Fibroblast of mammary gland (primary cell): ENCODE results near the gene UTP11.

Experiments
- DNase-seq: peaks from one replicate; pipeline ENCODE4 v3.0.0-alpha.2; 2010; ENCODE audit warnings: low read depth
- H3K4me3 ChIP-seq: 2 replicates; pipeline ENCODE4 v1.5.1; 2011; ENCODE audit warnings: low read depth, mild to moderate bottlenecking, low read length, moderate library complexity; ENCODE audit not compliant: control insufficient read depth
- TF ChIP-seq, protein P1 (sequence below): conservative IDR thresholded peaks from 2 replicates; pipeline ENCODE4 v1.5.1; 2011; ENCODE audit warnings: low read depth, low read length, inconsistent platforms; ENCODE audit not compliant: control insufficient read depth, insufficient read depth

The UTP11 gene

DNA sequence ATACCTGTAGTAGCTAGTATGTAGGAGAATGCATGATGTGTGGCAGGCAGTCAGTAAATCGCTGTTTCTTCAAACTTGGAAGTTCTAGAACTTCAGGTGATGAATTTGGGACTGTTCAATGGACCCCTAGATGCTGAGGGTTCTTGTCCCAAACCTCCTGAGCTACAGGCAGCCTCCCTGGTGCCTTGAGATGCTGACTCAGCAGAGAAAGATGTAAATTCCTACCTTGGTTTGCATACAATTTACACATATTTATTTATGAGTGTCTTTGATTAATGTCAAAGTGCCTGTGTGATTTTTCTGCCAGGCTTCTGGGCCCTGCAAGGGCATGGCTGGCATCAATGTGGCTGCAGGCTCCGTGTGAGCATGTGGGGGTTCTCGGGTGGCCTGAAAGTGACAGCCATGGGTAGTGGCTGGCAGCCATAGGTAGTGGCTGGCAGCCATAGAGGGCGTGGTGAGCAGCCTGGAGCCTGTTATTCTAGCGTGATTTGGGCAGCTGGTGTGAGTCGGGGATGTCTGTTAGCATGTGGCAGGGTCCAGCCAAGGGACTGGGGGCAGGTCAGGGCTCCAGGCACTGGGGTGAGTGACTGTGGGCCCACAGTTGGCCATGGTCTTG lies 47.2 kb downstream of the UTP11 start:
- no peak for DNase-seq
- H3K4me3 ChIP-seq: no peak overlapping the region
- TF ChIP-seq, protein P1, sequence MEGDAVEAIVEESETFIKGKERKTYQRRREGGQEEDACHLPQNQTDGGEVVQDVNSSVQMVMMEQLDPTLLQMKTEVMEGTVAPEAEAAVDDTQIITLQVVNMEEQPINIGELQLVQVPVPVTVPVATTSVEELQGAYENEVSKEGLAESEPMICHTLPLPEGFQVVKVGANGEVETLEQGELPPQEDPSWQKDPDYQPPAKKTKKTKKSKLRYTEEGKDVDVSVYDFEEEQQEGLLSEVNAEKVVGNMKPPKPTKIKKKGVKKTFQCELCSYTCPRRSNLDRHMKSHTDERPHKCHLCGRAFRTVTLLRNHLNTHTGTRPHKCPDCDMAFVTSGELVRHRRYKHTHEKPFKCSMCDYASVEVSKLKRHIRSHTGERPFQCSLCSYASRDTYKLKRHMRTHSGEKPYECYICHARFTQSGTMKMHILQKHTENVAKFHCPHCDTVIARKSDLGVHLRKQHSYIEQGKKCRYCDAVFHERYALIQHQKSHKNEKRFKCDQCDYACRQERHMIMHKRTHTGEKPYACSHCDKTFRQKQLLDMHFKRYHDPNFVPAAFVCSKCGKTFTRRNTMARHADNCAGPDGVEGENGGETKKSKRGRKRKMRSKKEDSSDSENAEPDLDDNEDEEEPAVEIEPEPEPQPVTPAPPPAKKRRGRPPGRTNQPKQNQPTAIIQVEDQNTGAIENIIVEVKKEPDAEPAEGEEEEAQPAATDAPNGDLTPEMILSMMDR: no peak

DNA sequence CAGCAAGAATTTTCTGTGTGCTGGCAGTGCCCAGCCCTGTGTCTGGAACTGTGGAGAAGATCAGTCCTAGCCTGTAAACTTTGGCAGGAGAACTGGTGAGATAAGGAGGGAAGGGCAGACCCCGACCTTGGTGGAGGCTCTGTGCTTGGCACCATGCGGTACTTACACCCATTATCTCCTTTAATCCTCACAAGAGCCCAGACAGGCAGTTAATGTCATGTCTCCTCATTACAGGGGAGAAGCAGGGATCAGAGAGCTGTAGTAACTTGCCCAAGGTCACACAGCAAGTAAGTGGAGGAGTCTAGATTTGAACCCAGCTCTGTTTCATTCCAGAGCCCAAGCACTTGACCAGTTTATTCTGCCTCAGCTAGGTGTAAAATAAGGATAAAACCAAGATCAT lies 48.0 kb downstream of the UTP11 start:
- no peak overlapping the region for H3K4me3 ChIP-seq
- DNase-seq: no peak
- TF ChIP-seq, protein P1: no peak

DNA sequence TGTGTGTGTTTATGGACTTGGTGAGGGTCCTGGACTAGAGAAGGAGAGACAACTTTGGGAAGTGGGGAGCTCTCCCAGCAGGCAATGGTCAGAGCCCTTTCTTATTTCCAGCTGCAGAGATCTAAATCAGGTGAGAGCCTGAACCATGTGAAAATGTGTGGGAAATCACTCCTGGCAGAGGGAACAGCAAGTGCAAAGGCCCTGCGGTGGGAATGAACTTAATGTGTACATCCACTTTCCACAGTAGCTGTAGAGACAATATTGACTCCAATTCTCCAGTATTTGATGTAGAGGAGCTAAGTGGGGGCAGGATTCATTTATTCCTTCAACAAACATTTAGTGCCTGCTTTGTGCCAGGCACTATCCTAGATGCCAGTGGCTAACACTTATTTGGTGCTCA lies 48.8 kb downstream of the UTP11 start:
- DNase-seq: no peak
- TF ChIP-seq, protein P1: no peak
- no peak overlapping the region for H3K4me3 ChIP-seq

DNA sequence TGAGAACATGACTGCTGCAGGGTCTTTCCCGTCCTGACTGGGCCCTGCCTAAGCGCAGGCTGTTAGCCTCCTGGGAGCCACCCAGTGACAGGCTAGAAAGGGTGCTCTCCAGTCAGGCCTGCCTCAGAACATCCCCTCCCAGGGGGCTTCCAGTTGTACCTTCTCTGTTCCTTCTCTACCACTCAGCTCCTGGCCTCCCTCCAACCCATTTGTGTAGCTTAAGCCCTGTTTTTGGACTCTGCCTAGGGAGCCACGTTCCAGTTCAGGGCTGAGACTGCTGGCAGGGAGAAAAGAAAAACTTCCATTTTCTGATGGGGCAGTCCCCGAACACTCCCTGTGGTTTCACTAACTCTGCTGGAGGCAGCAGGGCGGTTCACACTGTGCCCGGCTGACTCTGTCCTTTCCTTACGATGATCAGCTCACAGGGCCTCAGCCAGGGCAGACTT lies 49.4 kb downstream of the UTP11 start:
- H3K4me3 ChIP-seq: no peak overlapping the region
- no peak for DNase-seq
- TF ChIP-seq, protein P1: no peak

DNA sequence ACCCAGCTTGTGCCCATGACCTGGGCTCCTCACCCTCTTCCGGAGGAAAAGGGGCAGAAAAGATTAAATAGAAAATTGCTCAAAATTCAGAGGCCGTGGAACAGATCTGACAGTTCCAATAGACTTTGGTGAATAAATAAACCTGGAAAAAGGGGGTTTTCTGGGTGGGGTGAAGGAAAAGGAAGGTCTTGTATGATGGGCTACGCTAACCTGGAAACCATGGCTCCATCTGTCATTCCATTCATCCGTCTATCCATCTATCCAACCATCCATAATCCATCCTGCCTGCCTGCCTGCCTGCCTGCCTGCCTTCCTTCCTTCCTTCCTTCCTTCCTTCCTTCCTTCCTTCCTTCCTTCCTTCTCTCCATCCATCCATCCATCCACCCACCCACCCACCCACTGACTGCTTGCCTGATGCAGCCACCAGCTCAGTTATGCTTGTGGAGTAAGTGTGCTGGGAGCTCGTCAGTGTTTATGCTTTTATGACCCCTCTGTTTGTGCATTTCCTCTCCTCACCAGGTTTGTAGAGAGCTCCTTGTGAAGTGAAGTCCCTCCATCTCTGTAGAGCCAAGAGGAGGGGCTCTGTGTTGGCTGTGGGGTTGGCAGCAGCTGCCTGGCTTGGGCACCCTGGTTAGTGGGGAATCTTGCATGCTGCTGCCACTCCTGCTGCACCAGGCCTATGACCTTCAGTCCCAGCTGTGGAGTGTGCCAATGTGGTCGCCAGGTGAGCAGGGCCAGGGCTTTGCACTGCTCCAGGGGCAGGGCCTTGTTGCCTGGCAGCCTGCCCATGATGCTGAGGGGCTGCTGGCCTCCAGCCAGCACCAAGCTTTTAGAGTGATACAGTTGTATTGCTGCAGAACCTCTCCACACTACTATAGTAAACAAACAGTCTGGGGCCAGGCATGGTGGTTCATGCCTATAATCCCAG lies 50.1 kb downstream of the UTP11 start:
- no peak overlapping the region for H3K4me3 ChIP-seq
- TF ChIP-seq, protein P1: no peak
- DNase-seq: no peak

DNA sequence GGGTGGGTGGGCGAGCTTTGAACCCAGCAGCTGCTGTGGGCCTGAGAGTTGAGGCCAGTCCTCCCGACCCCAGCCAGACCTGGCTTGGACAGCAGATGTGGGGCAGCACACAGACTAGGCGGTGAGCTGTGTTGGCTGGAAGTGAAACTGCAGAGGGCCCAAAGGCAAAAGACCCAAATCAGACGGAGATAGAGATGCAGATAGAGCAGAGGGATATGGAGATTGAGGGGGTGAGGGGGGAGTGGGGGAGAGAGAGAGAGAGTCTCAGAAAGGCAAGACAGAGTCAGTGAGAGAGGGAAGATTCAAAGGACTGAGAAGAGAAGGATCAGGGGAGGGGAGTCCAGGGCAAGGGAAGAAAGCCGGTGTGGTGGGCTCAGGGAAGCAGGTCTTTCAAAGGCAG lies 51.1 kb downstream of the UTP11 start:
- H3K4me3 ChIP-seq: no peak overlapping the region
- TF ChIP-seq, protein P1: no peak
- no peak for DNase-seq
